Ishikawa (cell line): ENCODE measurements around the gene NSUN6.

Experiments
- EGR1 ChIP-seq: IDR thresholded peaks from 2 replicates; pipeline ENCODE4 v1.6.1; 2012
- RAD21 ChIP-seq: IDR thresholded peaks from 2 replicates; pipeline ENCODE4 v1.6.1; 2012; ENCODE audit warnings: low read depth
- TF ChIP-seq, protein P1 (sequence below): IDR thresholded peaks from 2 replicates; pipeline ENCODE4 v1.6.1; 2012

DNA sequence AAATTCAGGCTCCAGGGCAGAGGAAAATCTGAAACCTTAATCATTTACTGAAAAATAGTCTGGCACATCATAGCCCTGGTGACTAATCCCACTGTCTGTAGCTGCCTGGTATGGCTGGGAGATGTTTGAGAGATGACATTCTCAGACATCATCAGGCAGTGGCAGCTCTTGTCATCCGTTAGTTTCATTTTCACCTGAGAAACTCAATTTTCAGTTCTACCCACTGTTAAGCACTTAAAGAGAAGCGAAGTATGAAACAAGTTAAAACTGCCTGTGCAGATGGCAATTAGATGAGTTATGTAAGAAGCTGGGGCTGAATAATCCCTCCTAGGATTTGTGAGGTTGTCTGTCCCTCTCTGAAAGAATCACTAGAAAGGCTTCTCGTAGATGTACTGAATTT, 150.2 kb downstream of the NSUN6 start:
- no peak for TF ChIP-seq RAD21
- TF ChIP-seq, protein P1, sequence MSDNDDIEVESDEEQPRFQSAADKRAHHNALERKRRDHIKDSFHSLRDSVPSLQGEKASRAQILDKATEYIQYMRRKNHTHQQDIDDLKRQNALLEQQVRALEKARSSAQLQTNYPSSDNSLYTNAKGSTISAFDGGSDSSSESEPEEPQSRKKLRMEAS, result no peak
- TF ChIP-seq EGR1, result no peak
